Camera-type eye (tissue), 1 donor: ENCODE results near the gene DEFB118. TPM values are rescaled to one million over a fixed set of nuclear protein-coding genes. Genes with fewer than 3 reads are reported as not detected.

Experiments used
- total RNA-seq: library from RNA; depleted of rRNA; stranded (reverse); fragments of >200 nt; gene quantifications from one replicate; pipeline ENCODE4 v1.2.3, GENCODE V29; 2014

DEFB118 gene, protein sequence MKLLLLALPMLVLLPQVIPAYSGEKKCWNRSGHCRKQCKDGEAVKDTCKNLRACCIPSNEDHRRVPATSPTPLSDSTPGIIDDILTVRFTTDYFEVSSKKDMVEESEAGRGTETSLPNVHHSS
- not detected for total RNA-seq

DNA sequence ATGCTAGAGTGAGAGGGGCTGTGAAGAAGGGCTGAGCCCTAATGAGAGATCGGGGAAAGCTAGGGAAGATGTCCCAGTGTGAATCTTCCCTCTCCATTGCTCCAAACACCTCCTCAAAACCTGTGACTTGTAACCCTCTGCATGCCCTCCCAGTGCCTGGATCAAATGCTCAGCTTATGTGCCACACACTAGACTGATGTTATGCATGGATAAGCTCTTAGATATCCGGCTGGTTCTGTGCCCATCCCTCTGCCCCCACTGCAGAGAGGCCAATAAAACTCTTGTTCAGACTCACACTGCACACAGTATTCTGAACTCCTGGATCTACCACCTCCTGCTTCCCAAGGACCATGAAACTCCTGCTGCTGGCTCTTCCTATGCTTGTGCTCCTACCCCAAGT is at the start of gene DEFB118:
DEFB118 (plus strand) TSS at position 301 of the 400 bp plus-strand sequence; CDS start at position 351, 50 bp downstream.

DNA sequence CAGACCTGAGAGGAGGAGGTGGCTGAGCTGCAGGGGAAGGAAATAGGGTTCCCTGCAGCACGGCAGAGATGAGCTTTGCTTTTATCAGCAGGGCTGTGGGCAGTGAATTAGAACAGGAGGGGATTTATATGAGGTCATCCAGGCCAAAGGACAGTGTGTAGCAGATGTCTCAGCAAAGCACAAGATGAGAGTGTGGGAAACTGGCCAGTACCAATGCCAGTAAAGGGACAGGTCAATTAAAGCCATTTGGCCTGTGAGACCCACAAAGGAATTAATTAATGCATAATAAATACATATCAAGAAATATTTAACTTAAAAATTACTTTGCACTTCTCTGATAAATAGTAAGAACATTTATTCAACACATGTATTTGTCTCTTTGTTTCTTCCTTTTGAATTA is 22.1 kb downstream of the DEFB118 start, which contains the start of gene DEFB119:
DEFB119 (minus strand) TSS at position 101 of the 400 bp plus-strand sequence. CDS start 107 bp downstream, outside the sequence.

DNA sequence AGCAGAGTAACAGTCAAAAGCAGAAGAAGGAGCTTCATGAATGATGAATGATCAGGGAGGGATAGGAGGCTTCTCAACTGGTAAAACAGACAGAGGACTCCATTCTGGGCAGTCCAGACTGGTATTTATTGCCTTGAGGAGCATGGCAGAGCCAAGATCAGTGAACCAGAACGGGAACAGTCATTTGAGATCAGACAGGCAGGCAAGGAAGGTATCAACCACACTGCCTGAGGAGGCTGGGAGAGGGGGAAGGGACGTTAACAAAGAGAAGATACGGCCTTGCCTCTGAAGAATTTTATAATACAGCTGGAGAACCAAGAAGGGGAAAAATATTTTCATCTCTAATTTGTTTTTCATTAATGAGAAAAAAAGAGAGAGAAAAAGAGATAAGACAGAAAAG is 37.7 kb downstream of the DEFB118 start, which contains the start of gene DEFB121:
DEFB121 (minus strand) TSS at position 101 of the 400 bp plus-strand sequence; CDS start at position 38, 63 bp downstream.

Other genes with a start within 250 kb of the DEFB118 start
- not detected for gene DEFB115, start 110.9 kb upstream of the DEFB118 start, total RNA-seq
- not detected for gene DEFB116, start 60.0 kb upstream of the DEFB118 start, total RNA-seq
- gene DEFB119, start 22.0 kb downstream of the DEFB118 start, total RNA-seq = not detected
- not detected for gene DEFB121, start 37.6 kb downstream of the DEFB118 start, total RNA-seq
- not detected for gene DEFB123, start 72.0 kb downstream of the DEFB118 start, total RNA-seq
- not detected for gene DEFB124, start 106.5 kb downstream of the DEFB118 start, total RNA-seq
- gene REM1, start 106.7 kb downstream of the DEFB118 start, total RNA-seq = 3.3 TPM
- gene HM13, start 145.8 kb downstream of the DEFB118 start, total RNA-seq = 64.3 TPM
- gene ID1, start 236.7 kb downstream of the DEFB118 start, total RNA-seq = 143 TPM